BLaER1 treated with 17β-estradiol and CSF1 and Interleukin-3, amounts not matched to agents 10 nM and 100 nM (cell line): ENCODE data around the gene GRID2.

Experiments used
- H3K27ac ChIP-seq, 11 experiments: shearing (Covaris generic); formaldehyde crosslinking; 2 replicates each; pipeline ENCODE4 v1.8.1; 2022
- H3K27me3 ChIP-seq, 11 experiments: shearing (Covaris generic); formaldehyde crosslinking; 2 replicates each; pipeline ENCODE4 v1.8.1; 2022
- H3K36me3 ChIP-seq, 11 experiments: shearing (Covaris generic); formaldehyde crosslinking; 2 replicates each; pipeline ENCODE4 v1.8.1; 2022
- H3K4me1 ChIP-seq, 10 experiments: shearing (Covaris generic); formaldehyde crosslinking; 2 replicates each; pipeline ENCODE4 v1.8.1; 2022
- H3K4me2 ChIP-seq, 11 experiments: shearing (Covaris generic); formaldehyde crosslinking; 2 replicates each; pipeline ENCODE4 v1.8.1; 2022
- H3K4me3 ChIP-seq, 10 experiments: shearing (Covaris generic); formaldehyde crosslinking; 2 replicates each; pipeline ENCODE4 v1.8.1; 2022
- H3K9ac ChIP-seq, 11 experiments: shearing (Covaris generic); formaldehyde crosslinking; 2 replicates each; pipeline ENCODE4 v1.8.1; 2022
- H3K9me3 ChIP-seq, 11 experiments: shearing (Covaris generic); formaldehyde crosslinking; replicated peaks in 1 of 11; 2 replicates each; pipeline ENCODE4 v1.8.1; 2022
- H4K20me1 ChIP-seq, 11 experiments: shearing (Covaris generic); formaldehyde crosslinking; 2 replicates each; pipeline ENCODE4 v1.8.1; 2022
- Cebpa-rat ChIP-seq, 11 experiments: shearing (Covaris generic); IDR thresholded peaks; 2 replicates each; pipeline ENCODE4 v1.8.1; 2022

Gene GRID2

DNA sequence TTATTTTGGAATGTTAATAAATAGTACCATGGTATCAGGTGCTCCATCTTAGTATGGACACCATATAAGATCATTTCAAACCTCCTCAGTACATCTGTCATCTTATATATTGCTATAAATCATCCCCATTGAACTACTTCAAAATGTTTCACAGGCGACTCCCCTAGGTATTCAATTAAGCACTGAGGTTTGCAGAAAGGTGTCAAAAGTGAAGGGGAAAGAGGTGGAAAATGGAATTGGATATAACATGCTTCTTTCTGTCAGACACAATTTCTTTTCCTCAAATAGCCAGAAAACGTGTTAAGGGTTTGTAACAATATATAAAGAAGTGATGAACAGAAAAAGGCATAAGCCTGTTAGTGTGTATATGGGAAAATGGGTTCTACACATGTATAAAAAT, 325.5 kb downstream of the GRID2 start:
- H3K4me3 ChIP-seq, result no peak overlapping the region
- no peak overlapping the region for H3K27ac ChIP-seq
- H3K36me3 ChIP-seq, result no peaks in the 10 kb centered on the region
- TF ChIP-seq Cebpa-rat (IDR thresholded peaks at IDR 0.05), result no peak
- no peak overlapping the region for H3K9ac ChIP-seq
- H3K9me3 ChIP-seq, result no peaks in the 10 kb centered on the region
- H3K27me3 ChIP-seq, result no peaks in the 10 kb centered on the region
- no peaks in the 10 kb centered on the region for H3K4me1 ChIP-seq
- no peaks in the 10 kb centered on the region for H4K20me1 ChIP-seq
- H3K4me2 ChIP-seq, result no peak overlapping the region

DNA sequence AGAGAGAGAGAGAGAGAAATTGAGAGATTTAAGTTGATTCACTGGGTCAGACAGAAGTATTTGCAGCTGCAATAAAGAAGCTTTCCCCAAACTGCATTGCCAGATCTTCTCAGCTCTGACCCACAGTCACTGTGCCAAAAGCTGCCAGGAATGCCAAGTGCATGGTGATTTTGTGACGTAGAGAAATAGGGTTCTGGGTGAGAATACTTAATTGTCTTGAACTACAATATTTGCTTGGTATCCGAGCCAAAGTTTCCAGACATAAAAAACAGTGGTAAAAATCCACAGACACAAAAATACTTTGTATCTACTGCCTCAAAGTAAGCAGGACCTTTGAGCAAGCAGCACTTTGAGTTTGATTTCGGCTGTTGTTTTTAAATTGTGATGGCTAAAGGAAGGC, 331.1 kb downstream of the GRID2 start:
- H3K36me3 ChIP-seq, result no peaks in the 10 kb centered on the region
- no peak overlapping the region for H3K4me3 ChIP-seq
- H4K20me1 ChIP-seq, result no peaks in the 10 kb centered on the region
- no peak overlapping the region for H3K27ac ChIP-seq
- no peak for TF ChIP-seq Cebpa-rat (IDR thresholded peaks at IDR 0.05)
- no peak overlapping the region for H3K9ac ChIP-seq
- no peak overlapping the region for H3K4me2 ChIP-seq
- no peaks in the 10 kb centered on the region for H3K4me1 ChIP-seq
- no peaks in the 10 kb centered on the region for H3K9me3 ChIP-seq
- no peaks in the 10 kb centered on the region for H3K27me3 ChIP-seq

DNA sequence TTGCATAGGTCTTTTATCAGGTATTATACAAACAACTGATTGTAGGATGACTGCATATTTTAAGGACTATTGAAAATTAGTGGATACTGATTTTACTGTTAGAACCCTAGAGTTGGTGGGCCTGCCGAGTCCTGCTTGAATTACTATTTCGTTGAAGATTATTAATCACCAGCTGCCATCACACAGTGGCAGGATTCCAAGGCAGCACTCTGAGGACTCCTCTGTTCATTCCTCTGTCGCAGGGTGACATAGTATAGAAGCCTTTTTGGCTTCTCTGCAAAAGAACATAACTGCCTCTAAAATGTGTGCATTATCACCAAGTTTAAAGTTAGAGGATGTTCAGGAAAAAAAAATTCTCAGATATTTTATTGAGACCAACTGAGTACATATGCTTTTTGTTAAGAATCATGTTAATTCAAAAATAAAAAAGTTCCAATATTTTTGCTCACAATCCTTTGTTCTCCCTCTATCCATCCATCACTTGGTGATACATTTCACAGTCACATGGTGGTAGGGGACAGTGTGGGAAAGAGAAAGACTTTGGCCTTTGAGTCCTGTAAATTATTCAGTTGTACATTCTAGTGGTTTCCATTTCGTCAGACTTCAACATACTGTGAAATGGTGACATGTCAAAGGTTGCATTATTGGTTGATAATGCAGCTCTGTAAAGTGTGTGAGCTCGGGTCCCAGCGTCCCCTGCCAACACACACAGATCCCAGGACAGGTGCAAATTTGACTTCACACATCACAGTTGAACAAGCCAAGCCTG, 332.5 kb downstream of the GRID2 start:
- Histone ChIP-seq H3K9me3 (no peaks in the 10 kb centered on the region), H4K20me1 (no peaks in the 10 kb centered on the region), H3K4me3 (no peak overlapping the region), H3K36me3 (no peaks in the 10 kb centered on the region), H3K9ac (no peak overlapping the region), H3K4me2 (no peak overlapping the region), H3K4me1 (no peaks in the 10 kb centered on the region), H3K27ac (no peak overlapping the region), H3K27me3 (no peaks in the 10 kb centered on the region)
- no peak for TF ChIP-seq Cebpa-rat (IDR thresholded peaks at IDR 0.05)

DNA sequence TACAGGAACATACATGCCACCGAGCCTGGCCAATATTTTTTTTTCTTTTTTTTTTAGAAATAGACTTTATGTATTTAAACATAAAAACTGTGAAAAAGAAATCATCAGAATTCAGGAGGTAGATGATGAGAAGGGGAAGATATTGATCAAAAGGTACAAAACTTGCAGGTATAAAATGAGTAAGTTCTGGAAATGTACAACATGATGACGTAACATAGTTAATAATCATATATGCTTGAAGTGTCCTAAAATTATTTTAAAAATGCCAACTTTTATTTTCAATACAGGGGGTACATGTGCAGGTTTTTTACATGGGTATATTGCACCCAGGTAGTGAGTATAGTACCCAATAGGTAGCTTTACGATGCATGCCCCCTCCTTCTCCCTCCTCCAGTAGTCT, 337.6 kb downstream of the GRID2 start:
- H3K27me3 ChIP-seq, result no peaks in the 10 kb centered on the region
- H3K4me3 ChIP-seq, result no peak overlapping the region
- H4K20me1 ChIP-seq, result no peaks in the 10 kb centered on the region
- no peaks in the 10 kb centered on the region for H3K36me3 ChIP-seq
- no peak overlapping the region for H3K9ac ChIP-seq
- H3K27ac ChIP-seq, result no peak overlapping the region
- no peak overlapping the region for H3K4me2 ChIP-seq
- H3K9me3 ChIP-seq, result no peaks in the 10 kb centered on the region
- TF ChIP-seq Cebpa-rat (IDR thresholded peaks at IDR 0.05), result no peak
- no peaks in the 10 kb centered on the region for H3K4me1 ChIP-seq

DNA sequence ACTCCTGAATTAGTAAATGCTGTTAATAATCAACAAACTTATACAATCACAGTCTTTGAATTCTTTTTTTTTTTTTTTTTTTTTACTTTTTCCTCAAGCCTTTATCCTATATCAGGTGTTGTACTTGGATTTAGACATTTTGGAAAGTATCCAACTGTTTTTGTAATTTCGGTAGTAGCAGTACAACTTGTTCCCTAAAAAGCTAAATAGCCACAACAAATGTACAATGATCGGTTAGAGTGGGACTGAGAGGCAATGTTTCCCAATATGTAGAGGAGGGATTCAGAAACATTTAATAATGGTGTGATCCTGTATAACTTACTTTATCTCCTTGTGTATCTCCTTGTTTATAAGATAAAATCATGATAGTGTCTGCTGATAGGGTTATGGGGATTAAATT, 343.1 kb downstream of the GRID2 start:
- H3K9me3 ChIP-seq, result no peaks in the 10 kb centered on the region
- no peaks in the 10 kb centered on the region; a peak in 1 of 22 replicates for H4K20me1 ChIP-seq
- no peak overlapping the region for H3K9ac ChIP-seq
- no peaks in the 10 kb centered on the region for H3K27me3 ChIP-seq
- no peaks in the 10 kb centered on the region for H3K36me3 ChIP-seq
- H3K4me2 ChIP-seq, result no peak overlapping the region
- TF ChIP-seq Cebpa-rat (IDR thresholded peaks at IDR 0.05), result no peak
- H3K27ac ChIP-seq, result no peak overlapping the region
- H3K4me3 ChIP-seq, result no peak overlapping the region
- no peaks in the 10 kb centered on the region for H3K4me1 ChIP-seq

DNA sequence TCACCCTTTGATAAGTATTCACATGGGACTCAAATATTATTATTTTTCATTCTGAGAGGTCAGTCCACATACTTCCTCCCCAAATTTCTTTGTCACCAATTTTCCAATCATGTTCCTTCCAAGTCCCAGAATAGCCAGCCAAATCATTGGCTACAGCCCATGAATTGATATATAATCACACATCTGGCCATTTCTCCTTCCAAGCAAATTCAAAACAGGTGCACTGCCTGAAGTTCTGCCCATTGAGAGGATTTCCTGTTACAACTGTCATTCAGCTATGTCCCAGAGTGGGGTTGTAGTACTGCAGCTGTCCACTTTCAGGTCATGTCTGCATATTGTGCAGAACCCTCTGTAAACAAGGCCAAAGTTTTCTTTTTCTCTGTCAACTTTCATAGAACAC, 347.8 kb downstream of the GRID2 start:
- TF ChIP-seq Cebpa-rat (IDR thresholded peaks at IDR 0.05), result no peak

DNA sequence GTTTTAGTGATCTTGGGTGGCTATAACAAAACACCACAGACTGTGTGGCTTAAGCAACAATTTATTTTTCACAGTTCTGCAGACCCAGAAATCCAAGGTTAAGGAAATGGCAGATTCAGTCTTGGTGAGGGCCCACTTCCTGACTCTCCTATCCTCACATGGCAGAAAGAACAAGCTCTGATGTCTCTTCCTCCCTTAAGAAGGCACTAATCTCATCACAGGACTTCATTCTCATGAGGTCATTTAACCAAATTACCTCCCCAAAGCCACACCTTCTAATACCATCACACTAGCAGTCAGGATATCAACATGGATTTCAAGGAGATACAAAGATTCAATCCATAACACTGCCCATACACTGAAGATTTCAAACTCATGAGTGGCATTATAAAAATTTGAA, 350.3 kb downstream of the GRID2 start:
- Histone ChIP-seq H3K4me1 (no peaks in the 10 kb centered on the region), H3K4me3 (no peak overlapping the region), H3K27me3 (no peaks in the 10 kb centered on the region), H3K4me2 (no peak overlapping the region), H3K9ac (no peak overlapping the region), H3K9me3 (no peaks in the 10 kb centered on the region), H3K27ac (no peak overlapping the region), H3K36me3 (no peaks in the 10 kb centered on the region), H4K20me1 (no peaks in the 10 kb centered on the region; a peak in 1 of 22 replicates)
- TF ChIP-seq Cebpa-rat (IDR thresholded peaks at IDR 0.05), result no peak

More for the DNA sequence above, 347.8 kb downstream of the GRID2 start:
- Histone ChIP-seq H3K4me2 (no peak overlapping the region), H4K20me1 (no peaks in the 10 kb centered on the region; a peak in 1 of 22 replicates), H3K27ac (no peak overlapping the region), H3K36me3 (no peaks in the 10 kb centered on the region), H3K4me3 (no peak overlapping the region), H3K9ac (no peak overlapping the region), H3K27me3 (no peaks in the 10 kb centered on the region), H3K4me1 (no peaks in the 10 kb centered on the region), H3K9me3 (no peaks in the 10 kb centered on the region)

DNA sequence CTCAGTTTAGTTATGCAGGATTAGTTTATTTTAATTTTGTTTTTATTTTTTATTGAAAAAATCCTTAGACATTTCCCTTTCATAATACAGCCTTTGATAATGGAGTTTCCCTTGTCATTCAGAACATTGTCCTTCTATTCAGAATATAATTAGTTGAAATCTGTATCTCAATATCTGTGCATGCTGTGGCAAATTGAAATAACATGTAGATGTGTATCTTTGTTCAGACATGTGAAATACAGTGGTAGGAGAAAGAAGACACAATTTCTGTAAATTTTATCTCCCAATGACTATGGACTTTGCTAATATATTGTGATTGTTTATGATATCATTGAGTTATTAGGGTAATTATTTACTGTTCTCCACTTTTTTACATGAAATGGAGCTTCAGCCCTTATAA, 353.9 kb downstream of the GRID2 start:
- Histone ChIP-seq H4K20me1 (no peaks in the 10 kb centered on the region), H3K9me3 (no peaks in the 10 kb centered on the region), H3K4me1 (no peaks in the 10 kb centered on the region), H3K4me2 (no peak overlapping the region), H3K27me3 (no peaks in the 10 kb centered on the region), H3K36me3 (no peaks in the 10 kb centered on the region), H3K4me3 (no peak overlapping the region), H3K9ac (no peak overlapping the region), H3K27ac (no peak overlapping the region)
- TF ChIP-seq Cebpa-rat (IDR thresholded peaks at IDR 0.05), result no peak

DNA sequence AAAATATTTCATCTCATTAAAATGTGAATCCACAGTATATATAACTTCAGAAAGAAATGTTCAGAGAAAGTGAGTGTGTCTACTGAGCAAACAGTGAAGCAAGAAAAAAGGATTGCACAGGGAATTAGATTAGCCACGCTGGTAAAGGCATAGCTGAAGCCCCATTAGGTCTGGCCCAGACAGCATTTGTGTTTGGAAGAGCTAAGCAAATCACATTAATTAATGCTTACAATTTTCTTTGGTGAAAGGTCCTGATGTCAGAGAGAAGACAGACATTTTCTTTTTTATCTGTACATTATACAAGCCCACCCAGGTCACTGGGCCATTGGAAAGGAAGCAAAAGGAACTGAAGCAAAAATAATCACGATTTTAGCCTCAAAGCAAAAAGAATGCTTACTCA, 354.6 kb downstream of the GRID2 start:
- Histone ChIP-seq H3K9me3 (no peaks in the 10 kb centered on the region), H3K27me3 (no peaks in the 10 kb centered on the region), H4K20me1 (no peaks in the 10 kb centered on the region), H3K27ac (no peak overlapping the region), H3K9ac (no peak overlapping the region), H3K36me3 (no peaks in the 10 kb centered on the region), H3K4me2 (no peak overlapping the region), H3K4me3 (no peak overlapping the region), H3K4me1 (no peaks in the 10 kb centered on the region)
- no peak for TF ChIP-seq Cebpa-rat (IDR thresholded peaks at IDR 0.05)

DNA sequence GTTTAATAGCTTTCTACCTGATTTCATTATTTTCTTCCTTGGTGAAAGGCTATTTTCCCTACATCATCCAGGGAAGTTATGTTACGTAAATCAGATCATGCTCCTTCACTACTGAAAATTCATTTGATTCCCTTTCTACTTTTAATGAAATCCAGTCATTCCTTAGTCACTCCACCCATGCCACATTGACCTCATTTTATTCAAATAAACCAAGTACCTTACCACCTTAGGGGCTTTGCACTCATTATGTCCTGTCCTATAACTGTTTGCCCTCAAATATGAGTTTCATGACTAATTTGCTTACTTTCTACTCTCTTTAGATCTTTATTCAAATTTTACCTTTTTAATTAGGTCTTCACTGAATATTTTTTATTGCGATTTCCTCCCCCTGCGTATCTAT, 374.0 kb downstream of the GRID2 start:
- Histone ChIP-seq H3K27ac (no peak overlapping the region), H3K4me2 (no peak overlapping the region)
- no peak for TF ChIP-seq Cebpa-rat (IDR thresholded peaks at IDR 0.05)

More for the DNA sequence above, 374.0 kb downstream of the GRID2 start:
- no peaks in the 10 kb centered on the region for H3K9me3 ChIP-seq
- no peak overlapping the region for H3K9ac ChIP-seq
- H3K4me3 ChIP-seq, result no peak overlapping the region
- no peaks in the 10 kb centered on the region for H3K4me1 ChIP-seq
- no peaks in the 10 kb centered on the region for H3K27me3 ChIP-seq
- no peaks in the 10 kb centered on the region for H3K36me3 ChIP-seq
- H4K20me1 ChIP-seq, result no peaks in the 10 kb centered on the region
